CD14-positive monocyte (primary cell): ENCODE results near the gene DPYSL3. TPM values are rescaled to one million over a fixed set of nuclear protein-coding genes. Genes with fewer than 3 reads are reported as not detected.

Source experiments
- DNase-seq, 3 donors: peaks; one replicate each; pipeline ENCODE4 v3.0.0-alpha.2; 2011 to 2022
- H2AFZ ChIP-seq: 2 replicates; pipeline ENCODE4 v1.6.0; 2012; ENCODE audit warnings: mild to moderate bottlenecking, low read depth, low read length, inconsistent platforms; ENCODE audit not compliant: insufficient read depth, poor library complexity, severe bottlenecking
- H3K27ac ChIP-seq, 2 donors: 1 replicate in 1 of 2; 2 replicates in 1 of 2; pipeline ENCODE4 v1.5.1; 2012 to 2013; ENCODE audit warnings: low read length in 2 of 2, control low read depth in 1 of 2, inconsistent platforms in 1 of 2, low read depth in 1 of 2, mild to moderate bottlenecking in 1 of 2
- H3K27me3 ChIP-seq, 2 donors: one replicate each; pipeline versions ENCODE4 v1.6.0 to v1.6.1; 2011 to 2013; ENCODE audit warnings: low read length in 2 of 2; ENCODE audit not compliant: control insufficient read depth in 2 of 2, insufficient read depth in 2 of 2
- H3K36me3 ChIP-seq, 2 donors: replicated peaks in 1 of 2; 1 replicate in 1 of 2; 2 replicates in 1 of 2; pipeline versions ENCODE4 v1.5.1 to v1.6.1; 2012 to 2013; ENCODE audit warnings: low read length in 2 of 2, control low read depth in 1 of 2, inconsistent platforms in 1 of 2, mild to moderate bottlenecking in 1 of 2; ENCODE audit not compliant: insufficient read depth in 2 of 2, control insufficient read depth in 1 of 2
- H3K4me1 ChIP-seq, 2 donors: 1 replicate in 1 of 2; 2 replicates in 1 of 2; pipeline versions ENCODE4 v1.5.1 to v1.6.1; 2012 to 2013; ENCODE audit warnings: low read length in 2 of 2, control low read depth in 1 of 2, inconsistent platforms in 1 of 2, mild to moderate bottlenecking in 1 of 2, moderate library complexity in 1 of 2; ENCODE audit not compliant: insufficient read depth in 2 of 2, control insufficient read depth in 1 of 2
- H3K4me2 ChIP-seq: replicated peaks from 2 replicates; pipeline ENCODE3; 2012; ENCODE audit warnings: low read length, moderate library complexity, mild to moderate bottlenecking; ENCODE audit not compliant: poor library complexity, severe bottlenecking; ENCODE audit errors: extremely low read depth
- H3K4me3 ChIP-seq, 3 experiments: fragments of 200-600 bp in 1 of 3; sonication (generic) in 1 of 3; replicated peaks in 1 of 3; 1 replicate in 2 of 3; 2 replicates in 1 of 3; pipeline ENCODE4 v1.5.1; 2011 to 2013; ENCODE audit warnings: low read length in 3 of 3, mild to moderate bottlenecking in 3 of 3, control low read depth in 2 of 3, low read depth in 2 of 3, inconsistent platforms in 1 of 3, moderate library complexity in 1 of 3
- H3K79me2 ChIP-seq: 2 replicates; pipeline ENCODE4 v1.6.0; 2012; ENCODE audit warnings: mild to moderate bottlenecking, control low read depth, inconsistent platforms, low read length, moderate library complexity; ENCODE audit not compliant: insufficient read depth
- H3K9ac ChIP-seq: 2 replicates; pipeline ENCODE4 v1.6.0; 2017; ENCODE audit warnings: low read length, mild to moderate bottlenecking; ENCODE audit not compliant: insufficient read depth, poor library complexity, severe bottlenecking
- H3K9me3 ChIP-seq, 2 donors: replicated peaks in 1 of 2; 1 replicate in 1 of 2; 2 replicates in 1 of 2; pipeline versions ENCODE4 v1.5.1 to v1.6.1; 2012 to 2013; ENCODE audit warnings: low read length in 2 of 2, control low read depth in 1 of 2; ENCODE audit not compliant: control insufficient read depth in 1 of 2, insufficient read depth in 1 of 2
- H4K20me1 ChIP-seq: 2 replicates; pipeline ENCODE4 v1.6.0; 2012; ENCODE audit warnings: mild to moderate bottlenecking, low read length, control low read depth, moderate library complexity; ENCODE audit not compliant: insufficient read depth
- H3K27ac Mint-ChIP-seq, 7 donors: one replicate each; pipeline ENCODE4 v1.8.0; 2020; ENCODE audit warnings: mild to moderate bottlenecking in 7 of 7, mixed read lengths in 7 of 7, moderate library complexity in 6 of 7, inconsistent platforms in 2 of 7
- H3K27me3 Mint-ChIP-seq, 3 donors: one replicate each; pipeline ENCODE4 v1.8.0; 2021 to 2022; ENCODE audit warnings: low read depth in 3 of 3, mild to moderate bottlenecking in 3 of 3, mixed read lengths in 3 of 3, moderate library complexity in 3 of 3, inconsistent platforms in 1 of 3
- H3K36me3 Mint-ChIP-seq, 2 donors: one replicate each; pipeline ENCODE4 v1.8.0; 2020; ENCODE audit warnings: mixed read lengths in 2 of 2, inconsistent platforms in 1 of 2, mild to moderate bottlenecking in 1 of 2
- H3K4me1 Mint-ChIP-seq: one replicate; pipeline ENCODE4 v1.8.0; 2020; ENCODE audit warnings: mild to moderate bottlenecking, mixed read lengths
- H3K4me3 Mint-ChIP-seq, 2 donors: one replicate each; pipeline ENCODE4 v1.8.0; 2020; ENCODE audit warnings: mild to moderate bottlenecking in 2 of 2, mixed read lengths in 2 of 2, moderate library complexity in 1 of 2
- H3K9me3 Mint-ChIP-seq, 7 donors: one replicate each; pipeline ENCODE4 v1.8.0; 2020 to 2022; ENCODE audit warnings: mixed read lengths in 7 of 7, mild to moderate bottlenecking in 6 of 7, moderate library complexity in 6 of 7, inconsistent platforms in 2 of 7
- CTCF ChIP-seq: fragments of 200-600 bp; IDR thresholded peaks from one replicate; pipeline ENCODE4 v1.8.0; 2022; ENCODE audit warnings: antibody characterized with exemption, mild to moderate bottlenecking
- WGBS: methylation state at CpG from one replicate; pipeline ENCODE4 v1.1.5; 2013; ENCODE audit warnings: missing lambda C conversion rate; ENCODE audit not compliant: insufficient coverage; 5-methylcytosine and 5-hydroxymethylcytosine counted together
- intact Hi-C, 2 donors: fragments of 100-400 bp; cut with micrococcal nuclease; formaldehyde crosslinking; loops; one replicate each; pipeline versions ENCODE4 v1.15.0 to v1.15.1; 2023
- polyA plus RNA-seq, 3 donors: library from polyadenylated mRNA; depleted of rRNA in 1 of 3; unstranded in 2 of 3; stranded (reverse) in 1 of 3; fragments of 300-500 nt in 2 of 3; fragments of >200 nt in 1 of 3; fragmentation: Illumina TruSeq in 2 of 3; gene quantifications; 1 replicate in 2 of 3; 2 replicates in 1 of 3; pipeline ENCODE4 v1.2.3, GENCODE V29; 2012 to 2021

The DPYSL3 gene
- polyA plus RNA-seq, 3 donors, result 0.05 TPM; not detected in 2

- H3K4me2 ChIP-seq, result no peak overlapping the region
- H3K9me3 Mint-ChIP-seq, result peaks cover 0 to 2% (median 0%) of the 10 kb centered on the region in 7 donors
- TF ChIP-seq CTCF, result no peak
Measured at GRCh38 chr5:147479949-147480348, 29.9 kb downstream of the DPYSL3 start.

GRCh38 chr5:147479444-147479843 is 30.4 kb downstream of the DPYSL3 start:
- Histone ChIP-seq H3K36me3 (no peaks in the 10 kb centered on the region), H3K4me3 (no peak overlapping the region), H3K4me1 (peaks cover 41 to 48% of the 10 kb centered on the region in 2 donors), H3K9ac (no peak overlapping the region), H3K27ac (no peak overlapping the region), H3K9me3 (no peaks in the 10 kb centered on the region), H3K79me2 (no peaks in the 10 kb centered on the region), H2AFZ (no peak overlapping the region), H3K4me2 (no peak overlapping the region), H3K27me3 (no peaks in the 10 kb centered on the region), H4K20me1 (no peaks in the 10 kb centered on the region)
- no peak for TF ChIP-seq CTCF
- Mint-ChIP-seq H3K36me3 (no peaks in the 10 kb centered on the region), H3K4me3 (no peak overlapping the region), H3K27ac (peak overlapping the region in 3 of 7 donors; percentile 2 to 63 (median 24)), H3K9me3 (peaks cover 0 to 2% (median 0%) of the 10 kb centered on the region in 7 donors), H3K27me3 (no peaks in the 10 kb centered on the region), H3K4me1 (peaks cover 51% of the 10 kb centered on the region)
- intact Hi-C loops, result no loop called here
- no peak for DNase-seq

More at GRCh38 chr5:147479949-147480348, 29.9 kb downstream of the DPYSL3 start:
- H3K4me1 ChIP-seq, result peaks cover 42 to 48% of the 10 kb centered on the region in 2 donors
- 63% methylated on average over 6 of the region's 6 CpGs for WGBS
- no peak overlapping the region for H3K4me3 ChIP-seq
- no peak overlapping the region for H3K4me3 Mint-ChIP-seq
- intact Hi-C loops, result no loop called here
- H3K27me3 Mint-ChIP-seq, result no peaks in the 10 kb centered on the region
- no peaks in the 10 kb centered on the region for H3K36me3 Mint-ChIP-seq
- no peak overlapping the region for H2AFZ ChIP-seq
- H3K9me3 ChIP-seq, result no peaks in the 10 kb centered on the region
- no peaks in the 10 kb centered on the region for H3K27me3 ChIP-seq
- no peak overlapping the region for H3K9ac ChIP-seq
- H3K4me1 Mint-ChIP-seq, result peaks cover 56% of the 10 kb centered on the region
- peak in 1 of 3 donors; percentile 8 for DNase-seq
- no peaks in the 10 kb centered on the region for H3K79me2 ChIP-seq
- H3K27ac ChIP-seq, result no peak overlapping the region
- H3K36me3 ChIP-seq, result no peaks in the 10 kb centered on the region
- peak overlapping the region in 3 of 7 donors; percentile 3 to 55 (median 34) for H3K27ac Mint-ChIP-seq
- no peaks in the 10 kb centered on the region for H4K20me1 ChIP-seq
